ENCODE measurements around the gene LHX3. TPM values are rescaled to one million over a fixed set of nuclear protein-coding genes. Genes with fewer than 3 reads are reported as not detected.

LHX3 gene
- total and polyA plus RNA-seq, 12 donors = not detected

GRCh38 chr9:136198605-136199083 is 6.3 kb downstream of the LHX3 start:
- no peak for TF ChIP-seq POLR2A (IDR thresholded peaks at IDR 0.05)
- peaks cover 0 to 5% of the 10 kb centered on the region in 2 donors for H3K4me1 ChIP-seq (replicated peaks in 1 of 2)
- WGBS, 4 donors = 0 to 7% (median 2%) methylated on average over 14 to 62 of the region's 62 CpGs
- H3K27me3 ChIP-seq = peaks cover 90% of the 10 kb centered on the region
- H3K36me3 ChIP-seq (replicated peaks in 1 of 2) = no peaks in the 10 kb centered on the region
- no peak overlapping the region for H3K4me3 ChIP-seq
- no peaks in the 10 kb centered on the region for H3K9me3 ChIP-seq (replicated peaks in 1 of 3)
- intact Hi-C loops (cut with DNase I) = no loop called here
- peak in 2 of 7 donors; percentile 21 to 27 for DNase-seq
- H3K27ac ChIP-seq = no peak overlapping the region

- H3K27ac ChIP-seq = no peak overlapping the region
- WGBS, 4 donors = 4 to 9% (median 6%) methylated on average over 9 to 18 of the region's 18 CpGs
- H3K9me3 ChIP-seq (replicated peaks in 1 of 3) = no peaks in the 10 kb centered on the region
- H3K4me3 ChIP-seq = no peak overlapping the region
- peaks cover 90% of the 10 kb centered on the region for H3K27me3 ChIP-seq
- H3K36me3 ChIP-seq (replicated peaks in 1 of 2) = no peaks in the 10 kb centered on the region
- DNase-seq = no peak
- intact Hi-C loops (cut with DNase I) = no loop called here
- TF ChIP-seq POLR2A (IDR thresholded peaks at IDR 0.05) (no peak), CTCF (IDR thresholded peaks at IDR 0.05) (no peak)
- H3K4me1 ChIP-seq (replicated peaks in 1 of 2) = peaks cover 0 to 10% of the 10 kb centered on the region in 2 donors
Measured at GRCh38 chr9:136197930-136198604, 6.9 kb downstream of the LHX3 start.

- no peak for DNase-seq
- Histone ChIP-seq H3K36me3 (replicated peaks in 1 of 2) (no peaks in the 10 kb centered on the region), H3K27ac (no peak overlapping the region), H3K27me3 (peaks cover 89% of the 10 kb centered on the region), H3K4me1 (replicated peaks in 1 of 2) (peaks cover 0 to 10% of the 10 kb centered on the region in 2 donors), H3K9me3 (replicated peaks in 1 of 3) (no peaks in the 10 kb centered on the region), H3K4me3 (no peak overlapping the region)
- 10 to 20% (median 14%) methylated on average over 1 to 35 of the region's 35 CpGs for whole genome bisulfite sequencing, 4 donors
- intact Hi-C loops (cut with DNase I) = no loop called here
- TF ChIP-seq POLR2A (IDR thresholded peaks at IDR 0.05) (no peak), CTCF (IDR thresholded peaks at IDR 0.05) (no peak)
Measured at GRCh38 chr9:136197084-136197875, 7.6 kb downstream of the LHX3 start.

GRCh38 chr9:136196404-136197083 is 8.4 kb downstream of the LHX3 start:
- H3K27me3 ChIP-seq = peaks cover 89% of the 10 kb centered on the region
- H3K27ac ChIP-seq = no peak overlapping the region
- no peak overlapping the region for H3K4me3 ChIP-seq
- WGBS, 4 donors = 2 to 6% (median 3%) methylated on average over 14 to 16 of the region's 16 CpGs
- no peak for TF ChIP-seq POLR2A (IDR thresholded peaks at IDR 0.05)
- TF ChIP-seq CTCF (IDR thresholded peaks at IDR 0.05) = no peak
- H3K9me3 ChIP-seq (replicated peaks in 1 of 3) = no peaks in the 10 kb centered on the region
- no peaks in the 10 kb centered on the region for H3K36me3 ChIP-seq (replicated peaks in 1 of 2)
- H3K4me1 ChIP-seq (replicated peaks in 1 of 2) = peaks cover 0 to 10% of the 10 kb centered on the region in 2 donors
- no peak for DNase-seq
- intact Hi-C loops (cut with DNase I) = no loop called here
